A673 (cell line): ENCODE measurements around the gene CKB.

Source experiments
- EZH2 ChIP-seq: fragments of 200-600 bp; sonication (generic); IDR thresholded peaks from 2 replicates; pipeline ENCODE4 v1.6.1; 2017; ENCODE audit warnings: borderline replicate concordance, low read depth, mild to moderate bottlenecking, mixed read lengths, antibody characterized with exemption, low read length; ENCODE audit not compliant: poor library complexity, severe bottlenecking
- TF ChIP-seq, protein P1 (sequence below): fragments of 300-800, 200-600 bp; sonication (generic); conservative IDR thresholded peaks from 2 replicates; pipeline ENCODE4 v1.5.1; 2017; ENCODE audit warnings: low read depth, mild to moderate bottlenecking, antibody characterized with exemption, low read length, moderate library complexity, mixed read lengths

DNA sequence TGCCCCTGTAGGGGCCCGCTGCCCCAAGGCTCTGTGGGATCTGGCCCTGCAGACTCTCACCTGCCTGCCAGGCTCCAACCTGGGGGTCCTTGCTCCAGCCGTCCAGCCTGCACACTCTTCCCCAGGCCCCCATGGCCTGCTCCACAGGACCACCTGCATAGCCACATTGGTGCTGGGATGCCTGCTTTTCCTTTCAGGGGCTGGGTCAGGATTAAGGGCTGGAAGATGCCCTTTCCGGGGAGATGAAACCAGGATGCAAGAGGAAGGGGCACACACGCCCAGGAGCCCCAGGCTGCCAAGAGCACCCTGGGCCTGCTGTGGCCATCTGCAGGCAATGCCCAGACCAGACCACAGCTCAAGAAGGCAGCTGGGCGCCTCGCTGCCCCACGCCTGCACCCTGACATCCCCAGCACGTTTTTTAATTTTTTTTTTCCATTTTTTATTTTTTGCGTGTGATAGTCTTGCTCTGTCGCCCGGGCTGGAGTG is 24.9 kb upstream of the CKB start:
- TF ChIP-seq, protein P1, sequence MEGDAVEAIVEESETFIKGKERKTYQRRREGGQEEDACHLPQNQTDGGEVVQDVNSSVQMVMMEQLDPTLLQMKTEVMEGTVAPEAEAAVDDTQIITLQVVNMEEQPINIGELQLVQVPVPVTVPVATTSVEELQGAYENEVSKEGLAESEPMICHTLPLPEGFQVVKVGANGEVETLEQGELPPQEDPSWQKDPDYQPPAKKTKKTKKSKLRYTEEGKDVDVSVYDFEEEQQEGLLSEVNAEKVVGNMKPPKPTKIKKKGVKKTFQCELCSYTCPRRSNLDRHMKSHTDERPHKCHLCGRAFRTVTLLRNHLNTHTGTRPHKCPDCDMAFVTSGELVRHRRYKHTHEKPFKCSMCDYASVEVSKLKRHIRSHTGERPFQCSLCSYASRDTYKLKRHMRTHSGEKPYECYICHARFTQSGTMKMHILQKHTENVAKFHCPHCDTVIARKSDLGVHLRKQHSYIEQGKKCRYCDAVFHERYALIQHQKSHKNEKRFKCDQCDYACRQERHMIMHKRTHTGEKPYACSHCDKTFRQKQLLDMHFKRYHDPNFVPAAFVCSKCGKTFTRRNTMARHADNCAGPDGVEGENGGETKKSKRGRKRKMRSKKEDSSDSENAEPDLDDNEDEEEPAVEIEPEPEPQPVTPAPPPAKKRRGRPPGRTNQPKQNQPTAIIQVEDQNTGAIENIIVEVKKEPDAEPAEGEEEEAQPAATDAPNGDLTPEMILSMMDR, result no peak
- no peak for TF ChIP-seq EZH2
